ENCODE data around the gene PHC1.

DNA sequence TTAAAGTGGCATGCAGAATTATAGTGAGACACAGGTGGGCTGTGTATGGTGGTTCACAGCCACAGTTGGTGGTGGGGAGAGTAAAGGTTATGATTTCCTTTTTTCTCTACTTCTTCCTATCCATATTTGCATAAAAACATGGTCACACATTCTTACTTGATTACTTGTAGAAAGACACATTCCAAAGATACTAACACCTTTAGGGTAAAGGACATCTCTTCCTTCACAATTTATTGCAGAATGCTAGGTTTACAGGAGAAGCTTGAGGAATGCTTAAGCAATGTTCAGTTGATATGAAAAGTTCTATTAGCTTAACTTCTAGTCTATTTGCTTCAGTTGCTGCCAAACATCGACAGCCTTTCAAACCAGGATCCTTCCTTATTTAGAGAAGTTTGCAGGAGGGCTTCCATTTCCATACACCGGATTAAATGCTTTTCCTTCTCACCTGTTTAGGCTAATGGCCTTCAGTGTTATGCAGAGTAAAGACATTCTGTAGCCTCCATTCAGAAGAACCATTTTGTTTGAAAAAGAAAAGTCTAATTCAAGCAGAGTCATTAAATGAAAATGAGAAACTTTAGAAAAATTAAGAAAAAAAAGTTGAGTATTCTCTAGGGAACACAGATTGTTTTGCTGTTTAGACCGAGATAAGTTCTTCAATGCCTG is 2.6 kb upstream of the PHC1 start:
- TF ChIP-seq, protein P1, sequence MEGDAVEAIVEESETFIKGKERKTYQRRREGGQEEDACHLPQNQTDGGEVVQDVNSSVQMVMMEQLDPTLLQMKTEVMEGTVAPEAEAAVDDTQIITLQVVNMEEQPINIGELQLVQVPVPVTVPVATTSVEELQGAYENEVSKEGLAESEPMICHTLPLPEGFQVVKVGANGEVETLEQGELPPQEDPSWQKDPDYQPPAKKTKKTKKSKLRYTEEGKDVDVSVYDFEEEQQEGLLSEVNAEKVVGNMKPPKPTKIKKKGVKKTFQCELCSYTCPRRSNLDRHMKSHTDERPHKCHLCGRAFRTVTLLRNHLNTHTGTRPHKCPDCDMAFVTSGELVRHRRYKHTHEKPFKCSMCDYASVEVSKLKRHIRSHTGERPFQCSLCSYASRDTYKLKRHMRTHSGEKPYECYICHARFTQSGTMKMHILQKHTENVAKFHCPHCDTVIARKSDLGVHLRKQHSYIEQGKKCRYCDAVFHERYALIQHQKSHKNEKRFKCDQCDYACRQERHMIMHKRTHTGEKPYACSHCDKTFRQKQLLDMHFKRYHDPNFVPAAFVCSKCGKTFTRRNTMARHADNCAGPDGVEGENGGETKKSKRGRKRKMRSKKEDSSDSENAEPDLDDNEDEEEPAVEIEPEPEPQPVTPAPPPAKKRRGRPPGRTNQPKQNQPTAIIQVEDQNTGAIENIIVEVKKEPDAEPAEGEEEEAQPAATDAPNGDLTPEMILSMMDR (IDR thresholded peaks at IDR 0.05), result no peak
- no peak for TF ChIP-seq POLR2A (IDR thresholded peaks at IDR 0.05)

All from thyroid gland (tissue), 4 donors.